Pons (tissue), 1 donor: ENCODE results near the gene HACE1.
"Not testable (repeated sequence)": the region's sequence is repeated elsewhere in the genome, so short reads cannot be mapped to it uniquely, and the experiment has no call there.

Experiments used
- DNase-seq: peaks from one replicate; pipeline ENCODE4 v3.0.0-alpha.2; 2016; ENCODE audit warnings: low spot score

Gene HACE1

DNA sequence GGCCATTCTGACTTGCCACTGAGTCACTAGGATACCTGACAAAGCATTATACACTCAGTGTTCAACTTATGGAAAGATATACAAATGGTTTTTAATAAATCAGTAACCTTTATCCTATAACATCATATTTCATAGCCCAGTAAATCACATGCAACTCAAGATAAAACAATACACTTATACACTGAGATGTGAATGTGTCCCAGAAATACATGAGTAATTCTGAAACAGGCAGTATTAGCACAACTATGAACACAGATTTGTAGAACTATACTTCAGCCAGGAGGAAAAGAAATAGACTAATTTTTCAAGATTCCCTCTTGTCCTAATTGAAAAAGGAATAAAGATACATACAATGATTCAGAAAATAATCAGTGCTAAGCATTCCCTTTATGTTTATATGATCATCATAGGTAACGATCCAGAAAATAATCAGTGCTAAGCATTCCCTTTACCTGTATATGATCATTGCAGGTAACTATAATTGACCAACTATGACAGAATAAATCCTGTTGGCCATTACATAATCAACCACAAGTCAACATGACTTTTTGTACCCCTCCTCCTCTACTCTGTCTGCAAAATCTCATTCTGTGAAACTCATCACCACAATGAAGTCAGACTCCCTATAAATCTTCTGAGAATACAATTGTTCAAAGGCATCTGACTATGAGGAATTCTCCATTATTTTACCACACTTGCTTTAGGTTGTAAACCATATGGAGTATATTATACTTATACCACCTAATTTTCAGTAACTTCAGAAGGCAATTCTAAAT, 30.3 kb downstream of the HACE1 start:
- no peak for DNase-seq

DNA sequence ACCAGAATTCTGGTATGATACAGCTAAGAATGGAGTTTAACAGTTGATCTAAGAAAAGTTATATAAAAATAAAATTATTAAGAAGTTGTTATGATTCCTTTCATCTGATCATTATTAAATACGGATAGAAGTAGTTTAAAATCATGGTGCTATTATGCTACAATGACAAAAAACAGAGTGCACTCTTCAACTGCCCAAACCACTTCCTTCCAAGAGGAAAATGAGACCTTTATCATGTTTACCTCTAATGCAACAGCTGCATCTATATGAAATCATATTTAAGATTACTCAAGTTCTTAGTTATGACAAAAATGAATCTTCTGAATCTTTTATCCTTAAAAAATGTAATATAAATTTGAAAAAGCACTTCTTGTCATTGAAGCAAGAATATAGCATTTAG, 31.2 kb downstream of the HACE1 start:
- DNase-seq: no peak

- not testable (repeated sequence) for DNase-seq
These were observed 38.9 kb downstream of the HACE1 start for GRCh38 chr6:104820820-104821219.

DNA sequence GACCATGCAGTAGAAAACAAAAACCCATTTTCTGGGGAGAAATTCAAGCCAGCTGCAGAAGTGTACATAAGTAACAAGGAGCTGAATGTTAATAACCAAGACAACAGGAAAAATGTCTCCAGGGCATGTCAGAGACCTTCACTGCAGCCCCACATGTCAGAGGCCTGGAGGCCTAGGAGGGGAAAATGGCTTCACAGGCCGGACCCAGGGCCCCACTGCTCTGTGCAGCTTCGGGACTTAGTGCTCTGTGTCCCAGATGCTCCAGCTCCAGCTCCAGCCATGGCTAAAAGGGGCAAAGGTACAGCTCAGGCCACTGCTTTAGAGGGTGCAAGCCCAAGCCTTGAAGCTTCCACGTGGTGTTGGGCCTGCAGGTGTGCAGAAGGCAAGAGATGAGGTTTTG, 43.6 kb downstream of the HACE1 start:
- DNase-seq: no peak

- no peak for DNase-seq
These were observed 45.0 kb downstream of the HACE1 start for GRCh38 chr6:104814743-104815142.

DNA sequence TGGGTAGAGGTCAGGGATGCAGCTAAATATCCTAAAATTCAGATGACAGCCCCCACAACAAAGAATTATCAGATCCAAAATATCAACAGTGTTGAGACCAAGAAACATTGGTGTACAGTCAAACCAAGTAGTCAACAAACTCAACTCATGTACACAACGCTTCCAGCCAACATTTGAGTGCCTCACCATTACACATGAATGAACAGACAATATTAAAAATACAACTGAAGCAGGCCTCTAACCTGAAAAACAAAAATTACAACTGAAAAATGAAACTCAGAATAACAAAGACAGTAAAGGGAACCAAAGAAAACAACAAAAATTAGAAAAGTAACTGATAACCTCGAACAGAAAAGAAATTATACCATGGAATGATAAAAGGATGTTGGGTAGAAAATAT, 46.2 kb downstream of the HACE1 start:
- DNase-seq: no peak

DNA sequence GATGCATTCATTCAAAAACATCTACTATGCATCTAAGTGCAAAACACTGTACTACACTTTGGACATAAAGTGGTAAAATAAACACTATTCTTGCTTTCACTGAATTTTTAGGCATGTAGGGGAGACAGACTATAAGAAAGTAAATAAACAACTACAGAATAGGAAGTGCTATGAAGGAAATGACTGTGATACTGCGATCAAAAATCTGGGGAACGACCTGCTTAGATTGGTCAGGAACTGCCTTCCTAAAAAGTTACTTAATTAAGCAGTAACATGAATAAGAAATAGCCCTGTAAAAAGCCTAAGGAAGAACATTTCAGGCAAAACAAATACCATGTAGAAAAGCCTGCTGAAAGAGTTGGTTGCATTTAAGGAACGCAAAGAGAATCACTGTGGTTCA, 50.6 kb downstream of the HACE1 start:
- DNase-seq: no peak

DNA sequence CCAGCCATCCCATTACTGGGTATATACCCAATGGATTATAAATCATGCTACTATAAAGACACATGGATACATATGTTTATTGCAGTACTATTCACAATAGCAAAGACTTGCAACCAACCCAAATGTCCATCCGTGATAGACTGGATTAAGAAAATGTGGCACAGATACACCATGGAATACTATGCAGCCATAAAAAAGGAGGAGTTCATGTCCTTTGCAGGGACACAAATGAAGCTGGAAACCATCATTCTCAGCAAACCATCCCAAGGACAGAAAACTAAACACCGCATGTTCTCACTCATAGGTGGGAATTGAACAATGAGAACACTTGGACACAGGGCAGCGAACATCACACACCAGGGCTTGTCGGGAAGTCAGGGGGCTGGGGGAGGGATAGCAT, 54.4 kb downstream of the HACE1 start:
- not testable (repeated sequence) for DNase-seq

GRCh38 chr6:104799134-104799657, 60.5 kb downstream of the HACE1 start:
- no peak for DNase-seq

GRCh38 chr6:104796031-104796785, 63.5 kb downstream of the HACE1 start:
- no peak for DNase-seq

- DNase-seq: no peak
These were observed 64.4 kb downstream of the HACE1 start for GRCh38 chr6:104795363-104795762.

GRCh38 chr6:104789770-104790190, 69.9 kb downstream of the HACE1 start:
- peak; percentile 37 for DNase-seq

DNA sequence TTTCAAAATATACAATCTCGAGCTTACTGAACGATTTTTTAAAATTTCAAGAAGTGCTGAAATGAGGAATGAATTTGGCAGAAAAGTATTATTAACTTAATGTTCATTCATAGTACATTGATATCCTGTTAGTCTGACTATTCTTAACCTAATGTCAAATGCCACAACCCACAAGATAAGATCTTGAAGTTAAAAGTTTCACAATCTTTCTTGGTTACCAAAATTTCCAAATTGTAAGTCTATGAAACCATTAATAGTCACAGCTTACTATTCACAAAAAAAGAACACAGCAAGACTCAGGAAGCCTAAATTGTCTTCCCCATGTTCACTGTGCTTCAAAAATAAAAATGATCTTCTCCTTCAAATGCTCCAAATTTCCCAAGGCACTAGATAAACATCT, 71.3 kb downstream of the HACE1 start:
- no peak for DNase-seq

- no peak for DNase-seq
These were observed 72.4 kb downstream of the HACE1 start for GRCh38 chr6:104787305-104787704.

DNA sequence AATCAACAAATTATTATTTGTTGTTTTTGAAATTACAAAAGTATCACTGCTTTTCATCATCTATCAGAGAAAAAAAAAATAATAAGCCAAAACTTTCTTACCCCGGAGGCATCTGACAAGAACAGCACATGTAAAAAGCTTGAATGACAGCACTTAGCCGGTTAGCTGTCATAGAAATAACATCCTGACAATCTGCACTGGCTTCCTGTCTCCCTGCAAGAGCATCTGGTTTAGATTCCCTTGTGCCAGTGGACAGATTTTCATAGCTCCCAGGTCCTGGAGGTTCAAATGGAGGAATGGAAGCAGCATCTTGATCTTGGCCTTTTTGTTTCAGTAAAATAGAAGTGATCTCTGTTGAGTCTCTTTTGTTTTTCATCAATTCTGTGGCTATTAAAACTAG, 74.8 kb downstream of the HACE1 start:
- no peak for DNase-seq

DNA sequence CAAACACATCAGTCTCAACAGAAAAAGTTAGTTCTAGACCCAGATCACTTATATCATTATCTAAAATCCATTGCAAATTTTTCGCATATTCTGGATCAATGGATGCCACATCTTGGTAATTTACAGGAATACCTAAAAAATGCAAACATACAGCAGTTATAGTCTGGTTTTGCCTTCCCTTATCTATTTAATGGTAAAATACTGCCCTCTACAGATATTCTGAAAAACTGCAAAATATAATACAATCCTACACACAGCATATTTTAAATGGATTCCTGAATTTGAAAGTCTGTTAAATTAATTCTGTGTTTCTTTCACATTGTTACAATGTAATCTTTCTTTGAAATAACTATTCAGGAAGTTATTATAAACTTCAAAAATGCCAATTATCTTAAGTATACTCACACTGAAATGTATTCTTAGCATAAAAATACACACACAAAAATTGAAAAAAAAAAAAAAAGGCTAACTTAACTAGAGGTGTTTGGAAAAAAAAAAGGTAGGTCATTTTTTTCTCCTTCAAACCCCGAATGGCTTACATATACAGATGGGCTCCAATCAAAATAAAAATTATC, 88.4 kb downstream of the HACE1 start:
- DNase-seq: peak; percentile 55

- DNase-seq: no peak
These were observed 90.8 kb downstream of the HACE1 start for GRCh38 chr6:104768906-104769305.

- DNase-seq: no peak
These were observed 93.1 kb downstream of the HACE1 start for GRCh38 chr6:104766595-104766994.

GRCh38 chr6:104754788-104755409, 104.8 kb downstream of the HACE1 start:
- no peak for DNase-seq

- DNase-seq: no peak
These were observed 106.5 kb downstream of the HACE1 start for GRCh38 chr6:104753251-104753650.

DNA sequence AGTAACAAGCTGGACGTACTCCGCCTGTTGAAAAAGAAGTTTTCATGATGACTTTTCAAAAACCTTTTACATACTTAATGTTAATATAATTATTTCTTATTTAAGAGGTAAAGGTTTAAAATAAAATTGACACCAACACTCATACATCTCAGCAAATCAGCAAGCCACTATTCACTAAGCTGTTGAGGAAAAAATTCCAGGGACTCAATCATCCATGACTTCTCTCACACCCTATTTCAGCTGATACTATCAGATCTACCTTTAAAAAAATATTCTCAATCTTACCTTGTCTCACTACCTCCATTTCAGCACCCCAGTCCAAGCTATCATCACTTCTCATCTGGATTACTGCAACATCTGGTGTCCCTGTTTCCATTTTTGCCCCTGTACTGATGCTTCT, 109.3 kb downstream of the HACE1 start:
- DNase-seq: no peak

- not testable (repeated sequence) for DNase-seq
These were observed 120.6 kb downstream of the HACE1 start for GRCh38 chr6:104739124-104739523.
